Panc1 (cell line): ENCODE data around the gene PGBD1. TPM values are rescaled to one million over a fixed set of nuclear protein-coding genes. Genes with fewer than 3 reads are reported as not detected.
A peak's percentile ranks its signal among the peaks of the same experiment; 100 is the strongest.

Experiments
- ATAC-seq: fragments of 200-7000 bp; cut with Tn5 transposase; 2 replicates; pipeline ENCODE4 v1.9.1; 2020; ENCODE audit warnings: mild to moderate bottlenecking, moderate library complexity
- BruUV-seq: library from RNA; stranded (reverse); fragments of 400-500 nt; replicated peaks from 2 replicates; lab custom pipeline; 2021; lab: Mats Ljungman, UMichigan
- CTCF ChIA-PET: fragments of 300-600 bp; sonication (Branson Sonifier 250); formaldehyde crosslinking; loops from one replicate; lab custom pipeline; 2022; ENCODE audit warnings: antibody characterized with exemption; lab: Charles Lee
- POLR2A ChIA-PET: fragments of 300-600 bp; sonication (Branson Sonifier 250); formaldehyde crosslinking; loops from one replicate; lab custom pipeline; 2022; ENCODE audit warnings: antibody characterized with exemption; lab: Charles Lee
- DNase-seq: peaks from one replicate; pipeline ENCODE4 v3.0.0-alpha.2; 2010; ENCODE audit warnings: low read depth, low spot score
- H3K27ac ChIP-seq: 2 replicates; pipeline ENCODE4 v1.5.1; 2011; ENCODE audit warnings: mild to moderate bottlenecking, low read length, inconsistent platforms
- H3K27me3 ChIP-seq: fragments of 200-500 bp; sonication (Bioruptor generic); 2 replicates; pipeline ENCODE4 v1.6.0; 2014; ENCODE audit warnings: low read length, inconsistent platforms; ENCODE audit not compliant: control insufficient read depth, insufficient read depth
- H3K36me3 ChIP-seq: fragments of 200-500 bp; sonication (Bioruptor generic); 2 replicates; pipeline ENCODE4 v1.5.1; 2014; ENCODE audit warnings: inconsistent platforms, mild to moderate bottlenecking, low read length, moderate library complexity; ENCODE audit not compliant: control insufficient read depth, insufficient read depth
- H3K4me1 ChIP-seq: 2 replicates; pipeline ENCODE4 v1.5.1; 2011; ENCODE audit warnings: inconsistent platforms, mild to moderate bottlenecking, low read length, moderate library complexity; ENCODE audit not compliant: control insufficient read depth, insufficient read depth
- H3K4me3 ChIP-seq, 2 experiments: 2 replicates each; pipeline ENCODE4 v1.5.1; 2011 to 2012; ENCODE audit warnings: low read depth in 2 of 2, low read length in 2 of 2, mild to moderate bottlenecking in 2 of 2, inconsistent platforms in 1 of 2, moderate library complexity in 1 of 2
- H3K9me3 ChIP-seq: fragments of 200-500 bp; sonication (Bioruptor generic); 2 replicates; pipeline ENCODE4 v1.5.1; 2014; ENCODE audit warnings: low read depth, mild to moderate bottlenecking, inconsistent platforms, low read length, moderate library complexity; ENCODE audit not compliant: control insufficient read depth, insufficient read depth
- POLR2AphosphoS5 ChIP-seq: IDR thresholded peaks from 2 replicates; pipeline ENCODE4 v1.6.1; 2012; ENCODE audit warnings: mild to moderate bottlenecking, low read depth, low read length, moderate library complexity
- SIN3A ChIP-seq: IDR thresholded peaks from 2 replicates; pipeline ENCODE4 v1.6.1; 2012; ENCODE audit warnings: low read depth, mild to moderate bottlenecking, low read length, moderate library complexity, borderline replicate concordance; ENCODE audit not compliant: insufficient read depth
- TCF7L2 ChIP-seq: IDR thresholded peaks from 2 replicates; pipeline ENCODE4 v1.6.1; 2011; ENCODE audit warnings: mild to moderate bottlenecking, low read depth, low read length, inconsistent platforms
- in situ Hi-C: cut with HindIII; loops from 2 replicates; pipeline ENCODE4 v1.10.0; 2016; ENCODE audit warnings: low sequenced_read_pairs, low pct_unique_long_range_greater_than_20kb
- intact Hi-C: fragments of 100-400 bp; cut with micrococcal nuclease; formaldehyde crosslinking; loops from one replicate; pipeline ENCODE4 v1.10.0; 2022; ENCODE audit not compliant: unreplicated experiment
- total RNA-seq: library from RNA; stranded (reverse); gene quantifications from one replicate; pipeline ENCODE4 v1.2.1, GENCODE V29; 2021; ENCODE audit not compliant: unreplicated experiment
- TF ChIP-seq, protein P1 (sequence below), 2 experiments: IDR thresholded peaks; 2 replicates each; pipeline ENCODE4 v1.6.1; 2011 to 2012; ENCODE audit warnings: low read depth in 2 of 2, control low read depth in 1 of 2, low read length in 1 of 2, mild to moderate bottlenecking in 1 of 2, moderate library complexity in 1 of 2; ENCODE audit not compliant: insufficient read depth in 1 of 2
- TF ChIP-seq, protein P2 (sequence below): fragments of 450-650 bp; IDR thresholded peaks from 2 replicates; pipeline ENCODE4 v1.5.1; 2017; ENCODE audit warnings: mild to moderate bottlenecking

Gene PGBD1
- total RNA-seq, 1 experiment from 2014 or later = 7.6 TPM

DNA sequence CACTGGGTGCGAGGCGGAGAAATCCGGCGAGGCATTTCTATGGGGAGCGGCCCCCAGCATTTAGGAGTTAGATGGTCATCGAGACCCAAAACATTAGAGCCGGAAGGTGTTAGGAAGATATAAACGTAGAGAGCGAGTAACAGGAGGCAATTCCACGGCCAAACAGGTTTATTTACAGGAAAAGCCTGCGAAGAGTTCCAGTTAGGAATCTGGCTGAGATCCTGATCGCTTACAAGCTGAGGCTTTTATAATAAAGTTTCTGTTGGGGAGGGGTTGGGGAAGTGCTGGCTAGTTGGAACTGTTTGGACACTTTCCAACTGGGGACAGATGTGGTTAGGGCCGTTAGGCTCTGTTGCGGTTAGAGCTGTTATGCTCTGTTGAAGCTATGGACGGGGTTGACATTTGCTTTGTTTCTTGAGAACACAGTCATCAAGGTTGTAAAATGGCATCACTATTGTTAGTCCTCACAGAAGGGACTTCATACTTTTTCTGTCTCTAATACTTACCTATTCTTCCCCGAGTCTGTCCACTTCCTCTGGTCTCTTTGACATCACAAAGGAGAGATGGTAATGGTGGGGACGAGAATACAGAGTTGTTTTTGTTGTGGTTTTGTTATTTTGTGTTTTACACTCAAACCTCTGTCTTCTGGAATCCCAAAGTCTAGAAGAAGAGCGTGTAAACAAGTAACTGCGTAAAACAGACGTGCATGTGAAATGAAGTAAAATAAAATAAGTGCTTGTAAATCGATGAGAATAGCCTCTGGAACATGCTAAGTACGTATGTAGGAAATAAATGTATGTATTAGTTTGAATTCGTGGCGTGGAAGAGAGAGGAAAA lies 55.1 kb downstream of the PGBD1 start:
- H3K36me3 ChIP-seq = no peaks in the 10 kb centered on the region; the same call in 1 of the 2 replicates

DNA sequence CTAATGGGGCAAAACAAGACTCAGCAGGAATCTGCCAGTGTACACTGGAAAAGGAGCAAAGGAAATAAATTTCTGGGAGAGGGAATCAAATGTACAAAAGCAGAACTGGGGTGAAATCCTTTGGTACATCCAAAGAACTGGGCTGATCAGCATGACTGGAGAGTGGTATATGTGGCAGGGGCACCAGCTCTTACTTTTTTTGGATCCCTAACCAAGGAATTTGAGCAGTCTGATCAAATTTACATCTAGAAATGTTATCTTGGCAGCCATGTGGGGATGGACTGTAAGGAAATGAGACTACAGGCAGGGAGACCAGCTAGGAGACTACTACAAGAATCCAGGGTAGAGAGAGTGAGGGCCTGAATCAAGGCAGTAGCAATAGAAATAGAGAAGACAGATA lies 55.7 kb downstream of the PGBD1 start:
- ChIA-PET POLR2A (no interaction called here), CTCF (no interaction called here)
- no peak for TF ChIP-seq POLR2AphosphoS5
- TF ChIP-seq, protein P1, sequence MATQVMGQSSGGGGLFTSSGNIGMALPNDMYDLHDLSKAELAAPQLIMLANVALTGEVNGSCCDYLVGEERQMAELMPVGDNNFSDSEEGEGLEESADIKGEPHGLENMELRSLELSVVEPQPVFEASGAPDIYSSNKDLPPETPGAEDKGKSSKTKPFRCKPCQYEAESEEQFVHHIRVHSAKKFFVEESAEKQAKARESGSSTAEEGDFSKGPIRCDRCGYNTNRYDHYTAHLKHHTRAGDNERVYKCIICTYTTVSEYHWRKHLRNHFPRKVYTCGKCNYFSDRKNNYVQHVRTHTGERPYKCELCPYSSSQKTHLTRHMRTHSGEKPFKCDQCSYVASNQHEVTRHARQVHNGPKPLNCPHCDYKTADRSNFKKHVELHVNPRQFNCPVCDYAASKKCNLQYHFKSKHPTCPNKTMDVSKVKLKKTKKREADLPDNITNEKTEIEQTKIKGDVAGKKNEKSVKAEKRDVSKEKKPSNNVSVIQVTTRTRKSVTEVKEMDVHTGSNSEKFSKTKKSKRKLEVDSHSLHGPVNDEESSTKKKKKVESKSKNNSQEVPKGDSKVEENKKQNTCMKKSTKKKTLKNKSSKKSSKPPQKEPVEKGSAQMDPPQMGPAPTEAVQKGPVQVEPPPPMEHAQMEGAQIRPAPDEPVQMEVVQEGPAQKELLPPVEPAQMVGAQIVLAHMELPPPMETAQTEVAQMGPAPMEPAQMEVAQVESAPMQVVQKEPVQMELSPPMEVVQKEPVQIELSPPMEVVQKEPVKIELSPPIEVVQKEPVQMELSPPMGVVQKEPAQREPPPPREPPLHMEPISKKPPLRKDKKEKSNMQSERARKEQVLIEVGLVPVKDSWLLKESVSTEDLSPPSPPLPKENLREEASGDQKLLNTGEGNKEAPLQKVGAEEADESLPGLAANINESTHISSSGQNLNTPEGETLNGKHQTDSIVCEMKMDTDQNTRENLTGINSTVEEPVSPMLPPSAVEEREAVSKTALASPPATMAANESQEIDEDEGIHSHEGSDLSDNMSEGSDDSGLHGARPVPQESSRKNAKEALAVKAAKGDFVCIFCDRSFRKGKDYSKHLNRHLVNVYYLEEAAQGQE (IDR thresholded peaks at IDR 0.05; ENCODE audit: insufficient read depth in 1 of 2, low read depth in 2 of 2, low read length in 1 of 2) = no peak
- no peak for TF ChIP-seq SIN3A
- no peak for TF ChIP-seq TCF7L2
- TF ChIP-seq, protein P2, sequence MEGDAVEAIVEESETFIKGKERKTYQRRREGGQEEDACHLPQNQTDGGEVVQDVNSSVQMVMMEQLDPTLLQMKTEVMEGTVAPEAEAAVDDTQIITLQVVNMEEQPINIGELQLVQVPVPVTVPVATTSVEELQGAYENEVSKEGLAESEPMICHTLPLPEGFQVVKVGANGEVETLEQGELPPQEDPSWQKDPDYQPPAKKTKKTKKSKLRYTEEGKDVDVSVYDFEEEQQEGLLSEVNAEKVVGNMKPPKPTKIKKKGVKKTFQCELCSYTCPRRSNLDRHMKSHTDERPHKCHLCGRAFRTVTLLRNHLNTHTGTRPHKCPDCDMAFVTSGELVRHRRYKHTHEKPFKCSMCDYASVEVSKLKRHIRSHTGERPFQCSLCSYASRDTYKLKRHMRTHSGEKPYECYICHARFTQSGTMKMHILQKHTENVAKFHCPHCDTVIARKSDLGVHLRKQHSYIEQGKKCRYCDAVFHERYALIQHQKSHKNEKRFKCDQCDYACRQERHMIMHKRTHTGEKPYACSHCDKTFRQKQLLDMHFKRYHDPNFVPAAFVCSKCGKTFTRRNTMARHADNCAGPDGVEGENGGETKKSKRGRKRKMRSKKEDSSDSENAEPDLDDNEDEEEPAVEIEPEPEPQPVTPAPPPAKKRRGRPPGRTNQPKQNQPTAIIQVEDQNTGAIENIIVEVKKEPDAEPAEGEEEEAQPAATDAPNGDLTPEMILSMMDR = no peak
- intact Hi-C loops (loop anchor here (5.0 kb wide), 1 partner anchor 115 kb away; no protein-coding TSS in a partner anchor), in situ Hi-C loops (no loop called here)
- no peaks in the 10 kb centered on the region for H3K9me3 ChIP-seq
- H3K4me1 ChIP-seq = peaks cover 23% of the 10 kb centered on the region
- H3K36me3 ChIP-seq = no peaks in the 10 kb centered on the region; the same call in 1 of the 2 replicates
- DNase-seq (no peak), ATAC-seq (no peak)
- H3K4me3 ChIP-seq = peak overlapping the region; percentile 85 to 86
- no peaks in the 10 kb centered on the region for H3K27me3 ChIP-seq
- peak overlapping the region; percentile 95 for H3K27ac ChIP-seq
- no TSS peak for BruUV-seq

More for the DNA sequence above, 55.1 kb downstream of the PGBD1 start:
- no TSS peak for BruUV-seq
- peaks cover 23% of the 10 kb centered on the region for H3K4me1 ChIP-seq
- ChIA-PET CTCF (no interaction called here), POLR2A (interaction anchor here (0.6 kb wide), 1 partner anchor 13 kb away, joined by 6 read pairs; the partner anchor contains the start of gene ZKSCAN3)
- in situ Hi-C loops = no loop called here
- DNase-seq (no peak), ATAC-seq (peak; percentile 33)
- peak overlapping the region; percentile 95 for H3K27ac ChIP-seq
- intact Hi-C loops = loop anchor here (5.0 kb wide), 1 partner anchor 114 kb away; no protein-coding TSS in a partner anchor
- H3K27me3 ChIP-seq = no peaks in the 10 kb centered on the region
- TF ChIP-seq POLR2AphosphoS5 (no peak), TCF7L2 (no peak), SIN3A (no peak)
- TF ChIP-seq, protein P1 (IDR thresholded peaks at IDR 0.05; ENCODE audit: insufficient read depth in 1 of 2, low read depth in 2 of 2, low read length in 1 of 2) = no peak
- TF ChIP-seq, protein P2 = no peak
- H3K9me3 ChIP-seq = no peaks in the 10 kb centered on the region
- H3K4me3 ChIP-seq = peak overlapping the region; percentile 85 to 86
